ENCODE data around the gene FIGN.

Gene FIGN

DNA sequence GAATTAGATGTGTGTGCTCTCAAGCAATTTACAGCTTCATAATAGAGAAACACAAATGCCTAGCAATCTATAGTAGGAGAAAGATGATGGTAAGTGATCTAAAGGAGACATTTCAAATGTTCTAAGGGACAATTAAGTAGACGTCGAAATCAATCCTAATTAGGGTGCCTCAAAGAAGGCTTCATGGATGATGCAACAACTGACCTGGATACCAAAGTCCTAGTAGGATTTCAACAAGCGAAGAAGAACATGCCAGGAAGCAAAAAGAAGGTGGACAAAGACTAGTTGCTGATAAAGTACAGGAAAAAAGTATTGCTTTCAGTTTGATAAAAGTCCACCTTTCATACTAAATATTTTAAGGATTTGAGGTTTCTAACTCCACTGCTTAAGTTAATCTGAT is 12.5 kb downstream of the FIGN start:
- WGBS (ENCODE audit: extremely low coverage, insufficient coverage, insufficient read length) = no CpG with 5 or more reads among the region's 3 CpGs
- H3K4me3 ChIP-seq (ENCODE audit: low read depth, low read length) = no peak overlapping the region

DNA sequence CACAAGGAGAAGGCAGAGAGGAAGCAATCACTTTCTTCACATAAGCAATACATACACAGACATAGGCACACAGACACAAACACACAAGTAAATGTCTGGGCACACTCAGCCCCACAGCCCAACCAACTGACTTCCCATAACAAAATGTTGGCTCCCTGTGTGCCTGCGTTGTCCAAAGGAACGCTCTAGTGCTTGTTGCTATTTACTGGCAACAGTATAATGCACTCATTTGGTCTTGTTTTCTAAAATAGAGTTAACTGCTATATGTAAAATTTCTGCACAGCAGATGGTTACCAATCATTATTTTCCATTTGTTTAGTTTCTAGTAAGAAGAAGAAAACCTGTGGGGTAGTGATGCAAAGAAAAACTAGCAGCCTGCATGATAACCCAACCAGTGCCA is 16.5 kb downstream of the FIGN start:
- no peak overlapping the region for H2AFZ ChIP-seq (ENCODE audit: insufficient read depth, low read length, poor library complexity)
- no peak overlapping the region for H4K12ac ChIP-seq (ENCODE audit: low read depth, low read length)
- no peaks in the 10 kb centered on the region for H3K79me2 ChIP-seq (ENCODE audit: control insufficient read depth, insufficient read depth, low read length, poor library complexity)
- H3K79me1 ChIP-seq (ENCODE audit: low read length) = no peaks in the 10 kb centered on the region
- WGBS (ENCODE audit: extremely low coverage, insufficient coverage, insufficient read length) = no CpG with 5 or more reads among the region's 2 CpGs
- H4K8ac ChIP-seq (ENCODE audit: low read depth, low read length) = no peak overlapping the region
- H3K27me3 ChIP-seq (ENCODE audit: insufficient read depth, low read length) = no peaks in the 10 kb centered on the region
- no peak overlapping the region for H2BK12ac ChIP-seq (ENCODE audit: low read length)
- no peaks in the 10 kb centered on the region for H3K36me3 ChIP-seq (ENCODE audit: control insufficient read depth in 1 of 2, insufficient read depth in 2 of 2, low read length in 2 of 2)
- H3K27ac ChIP-seq (ENCODE audit: low read depth, low read length) = no peak overlapping the region
- H3K18ac ChIP-seq (ENCODE audit: low read length) = no peak overlapping the region
- peaks cover 5 to 6% of the 10 kb centered on the region in 2 experiments for H3K4me1 ChIP-seq (ENCODE audit: control insufficient read depth in 1 of 2, insufficient read depth in 2 of 2, low read length in 2 of 2)
- H4K91ac ChIP-seq (ENCODE audit: low read depth, low read length) = no peak overlapping the region
- H3K4ac ChIP-seq (ENCODE audit: low read depth, low read length) = no peak overlapping the region
- no peaks in the 10 kb centered on the region for H3K9me3 ChIP-seq (ENCODE audit: insufficient read depth, low read depth, low read length)
- no peak overlapping the region for H3K4me2 ChIP-seq (ENCODE audit: low read length)
- H3K14ac ChIP-seq (ENCODE audit: low read length) = peak overlapping the region; percentile 61
- H3K23ac ChIP-seq (ENCODE audit: low read length) = no peak overlapping the region
- no peak overlapping the region for H3K9ac ChIP-seq (ENCODE audit: low read length)
- DNase-seq = no peak
- no peak overlapping the region for H2BK5ac ChIP-seq (ENCODE audit: low read depth, low read length, poor library complexity)
- H2AK5ac ChIP-seq (ENCODE audit: low read length) = no peak overlapping the region
- no peak overlapping the region for H3K4me3 ChIP-seq (ENCODE audit: low read depth, low read length)
- no peak overlapping the region for H2BK120ac ChIP-seq (ENCODE audit: insufficient read depth, low read length, poor library complexity)

More for the DNA sequence above, 12.5 kb downstream of the FIGN start:
- Histone ChIP-seq H3K4me1 (ENCODE audit: control insufficient read depth in 1 of 2, insufficient read depth in 2 of 2, low read length in 2 of 2) (no peaks in the 10 kb centered on the region), H3K4ac (ENCODE audit: low read depth, low read length) (no peak overlapping the region), H2BK5ac (ENCODE audit: low read depth, low read length, poor library complexity) (no peak overlapping the region), H3K23ac (ENCODE audit: low read length) (no peak overlapping the region), H3K79me2 (ENCODE audit: control insufficient read depth, insufficient read depth, low read length, poor library complexity) (no peaks in the 10 kb centered on the region), H2BK12ac (ENCODE audit: low read length) (no peak overlapping the region), H3K27me3 (ENCODE audit: insufficient read depth, low read length) (no peaks in the 10 kb centered on the region), H3K9me3 (ENCODE audit: insufficient read depth, low read depth, low read length) (no peaks in the 10 kb centered on the region), H3K9ac (ENCODE audit: low read length) (no peak overlapping the region), H3K18ac (ENCODE audit: low read length) (no peak overlapping the region), H3K4me2 (ENCODE audit: low read length) (no peak overlapping the region), H2BK120ac (ENCODE audit: insufficient read depth, low read length, poor library complexity) (no peak overlapping the region), H3K27ac (ENCODE audit: low read depth, low read length) (no peak overlapping the region), H4K12ac (ENCODE audit: low read depth, low read length) (no peak overlapping the region), H4K8ac (ENCODE audit: low read depth, low read length) (no peak overlapping the region), H3K36me3 (ENCODE audit: control insufficient read depth in 1 of 2, insufficient read depth in 2 of 2, low read length in 2 of 2) (no peaks in the 10 kb centered on the region), H3K14ac (ENCODE audit: low read length) (no peak overlapping the region), H4K91ac (ENCODE audit: low read depth, low read length) (no peak overlapping the region), H2AFZ (ENCODE audit: insufficient read depth, low read length, poor library complexity) (no peak overlapping the region), H3K79me1 (ENCODE audit: low read length) (no peaks in the 10 kb centered on the region), H2AK5ac (ENCODE audit: low read length) (no peak overlapping the region)
- DNase-seq = no peak

DNA sequence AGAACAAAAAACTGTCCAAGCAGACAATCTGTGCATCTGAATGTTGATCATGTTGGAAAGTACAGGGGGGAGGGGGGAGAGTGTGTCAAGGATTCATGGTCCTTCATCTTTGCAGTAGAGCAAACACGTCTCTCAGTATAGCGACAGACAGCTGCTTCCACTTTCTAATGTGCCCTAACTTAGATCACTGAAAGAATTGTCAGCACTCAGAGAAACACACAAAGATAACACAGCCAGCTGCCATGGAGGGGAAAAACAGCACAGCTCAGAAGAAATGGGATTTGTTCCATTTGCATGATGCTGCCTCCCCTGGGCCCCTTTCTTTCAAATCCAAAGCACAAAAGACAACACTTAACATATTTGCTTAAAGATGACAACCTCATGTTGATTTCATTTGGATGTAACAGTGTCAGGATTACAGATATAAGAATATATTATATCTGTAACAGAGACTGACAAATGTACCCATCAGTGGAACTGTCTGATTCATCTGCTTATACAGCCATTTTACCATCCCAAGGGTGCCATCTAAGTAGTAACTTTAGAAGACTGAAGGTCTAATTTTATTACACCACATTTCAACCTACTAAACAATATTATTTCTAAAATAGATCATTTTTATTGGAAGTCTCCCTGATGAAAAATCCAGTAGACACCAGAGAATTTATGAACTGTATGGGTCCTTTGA is 17.7 kb downstream of the FIGN start:
- H3K79me2 ChIP-seq (ENCODE audit: control insufficient read depth, insufficient read depth, low read length, poor library complexity) = no peaks in the 10 kb centered on the region
- H3K23ac ChIP-seq (ENCODE audit: low read length) = no peak overlapping the region
- no peaks in the 10 kb centered on the region for H3K79me1 ChIP-seq (ENCODE audit: low read length)
- H2BK120ac ChIP-seq (ENCODE audit: insufficient read depth, low read length, poor library complexity) = no peak overlapping the region
- no peaks in the 10 kb centered on the region for H3K27me3 ChIP-seq (ENCODE audit: insufficient read depth, low read length)
- H3K9me3 ChIP-seq (ENCODE audit: insufficient read depth, low read depth, low read length) = no peaks in the 10 kb centered on the region
- H3K4me2 ChIP-seq (ENCODE audit: low read length) = no peak overlapping the region
- peaks cover 6% of the 10 kb centered on the region in 2 experiments for H3K4me1 ChIP-seq (ENCODE audit: control insufficient read depth in 1 of 2, insufficient read depth in 2 of 2, low read length in 2 of 2)
- H3K18ac ChIP-seq (ENCODE audit: low read length) = no peak overlapping the region
- no peak overlapping the region for H2BK5ac ChIP-seq (ENCODE audit: low read depth, low read length, poor library complexity)
- H3K9ac ChIP-seq (ENCODE audit: low read length) = no peak overlapping the region
- no peak overlapping the region for H4K8ac ChIP-seq (ENCODE audit: low read depth, low read length)
- H3K4me3 ChIP-seq (ENCODE audit: low read depth, low read length) = no peak overlapping the region
- no peak overlapping the region for H2BK12ac ChIP-seq (ENCODE audit: low read length)
- H3K14ac ChIP-seq (ENCODE audit: low read length) = no peak overlapping the region
- WGBS (ENCODE audit: extremely low coverage, insufficient coverage, insufficient read length) = no CpG with 5 or more reads among the region's 2 CpGs
- no peak overlapping the region for H2AFZ ChIP-seq (ENCODE audit: insufficient read depth, low read length, poor library complexity)
- H3K27ac ChIP-seq (ENCODE audit: low read depth, low read length) = no peak overlapping the region
- no peak overlapping the region for H4K12ac ChIP-seq (ENCODE audit: low read depth, low read length)
- no peak for DNase-seq
- no peak overlapping the region for H4K91ac ChIP-seq (ENCODE audit: low read depth, low read length)
- H2AK5ac ChIP-seq (ENCODE audit: low read length) = no peak overlapping the region
- H3K4ac ChIP-seq (ENCODE audit: low read depth, low read length) = no peak overlapping the region
- H3K36me3 ChIP-seq (ENCODE audit: control insufficient read depth in 1 of 2, insufficient read depth in 2 of 2, low read length in 2 of 2) = no peaks in the 10 kb centered on the region

DNA sequence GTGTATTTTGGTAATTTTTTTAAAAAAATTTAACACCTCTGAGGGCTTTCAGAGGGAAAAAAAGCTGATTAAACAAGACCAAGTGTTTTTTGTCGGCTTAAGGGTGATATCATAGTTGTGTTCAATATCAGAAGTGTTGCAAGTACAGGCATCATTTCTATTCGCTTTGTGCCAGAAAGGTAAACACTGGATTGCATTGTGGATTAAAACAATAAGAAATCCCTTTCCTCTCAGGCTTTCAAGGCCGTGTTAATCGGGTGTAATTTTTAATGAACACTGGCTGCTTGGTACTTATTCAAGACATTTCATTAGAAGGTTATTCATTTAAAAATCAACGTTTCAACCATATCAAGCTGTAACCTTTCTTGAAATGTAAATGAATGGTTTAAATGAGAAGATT is 18.3 kb downstream of the FIGN start:
- Histone ChIP-seq H3K23ac (ENCODE audit: low read length) (no peak overlapping the region), H3K4me2 (ENCODE audit: low read length) (no peak overlapping the region), H3K14ac (ENCODE audit: low read length) (no peak overlapping the region), H3K4me1 (ENCODE audit: control insufficient read depth in 1 of 2, insufficient read depth in 2 of 2, low read length in 2 of 2) (peaks cover 6% of the 10 kb centered on the region in 2 experiments), H4K8ac (ENCODE audit: low read depth, low read length) (no peak overlapping the region), H3K27ac (ENCODE audit: low read depth, low read length) (no peak overlapping the region), H2AK5ac (ENCODE audit: low read length) (no peak overlapping the region), H4K91ac (ENCODE audit: low read depth, low read length) (no peak overlapping the region), H3K4me3 (ENCODE audit: low read depth, low read length) (no peak overlapping the region), H2AFZ (ENCODE audit: insufficient read depth, low read length, poor library complexity) (no peak overlapping the region), H3K36me3 (ENCODE audit: control insufficient read depth in 1 of 2, insufficient read depth in 2 of 2, low read length in 2 of 2) (no peaks in the 10 kb centered on the region), H3K18ac (ENCODE audit: low read length) (no peak overlapping the region), H3K27me3 (ENCODE audit: insufficient read depth, low read length) (no peaks in the 10 kb centered on the region), H3K79me1 (ENCODE audit: low read length) (no peaks in the 10 kb centered on the region), H3K9me3 (ENCODE audit: insufficient read depth, low read depth, low read length) (no peaks in the 10 kb centered on the region), H3K79me2 (ENCODE audit: control insufficient read depth, insufficient read depth, low read length, poor library complexity) (no peaks in the 10 kb centered on the region), H2BK12ac (ENCODE audit: low read length) (no peak overlapping the region), H4K12ac (ENCODE audit: low read depth, low read length) (no peak overlapping the region), H2BK120ac (ENCODE audit: insufficient read depth, low read length, poor library complexity) (no peak overlapping the region), H3K4ac (ENCODE audit: low read depth, low read length) (no peak overlapping the region), H2BK5ac (ENCODE audit: low read depth, low read length, poor library complexity) (no peak overlapping the region), H3K9ac (ENCODE audit: low read length) (no peak overlapping the region)
- DNase-seq = no peak
- WGBS (ENCODE audit: extremely low coverage, insufficient coverage, insufficient read length) = no CpG with 5 or more reads among the region's 5 CpGs
